Fibroblast of the conjunctiva (primary cell): ENCODE results near the gene ATG9B.

Source experiments
- DNase-seq: peaks from one replicate; pipeline ENCODE4 v3.0.0-alpha.2; 2010; ENCODE audit warnings: low read depth

Gene ATG9B

GRCh38 chr7:151024435-151025056 is at the start of gene ATG9B:
ATG9B (minus strand) TSS chr7:151024494; CDS start chr7:151024423, 71 bp downstream.
- DNase-seq: no peak

GRCh38 chr7:151073990-151074389 is 49.7 kb upstream of the ATG9B start:
- no peak for DNase-seq

GRCh38 chr7:151071032-151071866 is 47.0 kb upstream of the ATG9B start:
- no peak for DNase-seq

GRCh38 chr7:151070574-151070960 is 46.3 kb upstream of the ATG9B start:
- DNase-seq: no peak

- DNase-seq: no peak
Measured at GRCh38 chr7:151069841-151070573, 45.7 kb upstream of the ATG9B start.

- no peak for DNase-seq
Measured at GRCh38 chr7:151068069-151068773, 43.9 kb upstream of the ATG9B start.

GRCh38 chr7:151066273-151066974 is 42.1 kb upstream of the ATG9B start:
- no peak for DNase-seq

- DNase-seq: no peak
Measured at GRCh38 chr7:151065516-151065915, 41.2 kb upstream of the ATG9B start.

- DNase-seq: no peak
Measured at GRCh38 chr7:151064993-151065392, 40.7 kb upstream of the ATG9B start.

GRCh38 chr7:151064454-151064853 is 40.2 kb upstream of the ATG9B start:
- no peak for DNase-seq

- no peak for DNase-seq
Measured at GRCh38 chr7:151063212-151063561, 38.9 kb upstream of the ATG9B start.

GRCh38 chr7:151062399-151063211 is 38.3 kb upstream of the ATG9B start:
- no peak for DNase-seq

GRCh38 chr7:151062111-151062398 is 37.8 kb upstream of the ATG9B start:
- DNase-seq: no peak

- no peak for DNase-seq
Measured at GRCh38 chr7:151061213-151062110, 37.2 kb upstream of the ATG9B start.

GRCh38 chr7:151060416-151061212 is 36.3 kb upstream of the ATG9B start:
- DNase-seq: no peak

GRCh38 chr7:151060113-151060415 is 35.8 kb upstream of the ATG9B start:
- no peak for DNase-seq

- DNase-seq: no peak
Measured at GRCh38 chr7:151059367-151060112, 35.2 kb upstream of the ATG9B start, which contains the start of gene SLC4A2. SLC4A2 (plus strand) TSS chr7:151059589; CDS start chr7:151061988, 2,399 bp downstream.

- no peak for DNase-seq
Measured at GRCh38 chr7:151058781-151059366, 34.6 kb upstream of the ATG9B start.
